Effector memory CD4-positive, alpha-beta T cell (primary cell): ENCODE results near the gene IL20.
"Not testable (repeated sequence)": the region's sequence is repeated elsewhere in the genome, so short reads cannot be mapped to it uniquely, and the experiment has no call there.

Experiments
- DNase-seq, 3 donors: peaks; one replicate each; pipeline ENCODE4 v3.0.0-alpha.2; 2020
- H3K27ac ChIP-seq: 2 replicates; pipeline ENCODE4 v1.7.0; 2013; ENCODE audit warnings: mild to moderate bottlenecking, low read length, moderate library complexity; ENCODE audit not compliant: insufficient read depth, poor library complexity, severe bottlenecking
- H3K27me3 ChIP-seq: replicated peaks from 2 replicates; pipeline ENCODE4 v1.7.0; 2013; ENCODE audit warnings: mild to moderate bottlenecking, low read length; ENCODE audit not compliant: insufficient read depth, control insufficient read depth, poor library complexity, severe bottlenecking
- H3K36me3 ChIP-seq: 2 replicates; pipeline ENCODE4 v1.7.0; 2013; ENCODE audit warnings: mild to moderate bottlenecking, low read length, moderate library complexity; ENCODE audit not compliant: control insufficient read depth, insufficient read depth
- H3K4me1 ChIP-seq: 2 replicates; pipeline ENCODE4 v1.7.0; 2013; ENCODE audit warnings: low read length, mild to moderate bottlenecking; ENCODE audit not compliant: control insufficient read depth, insufficient read depth, poor library complexity, severe bottlenecking
- H3K4me3 ChIP-seq: 2 replicates; pipeline ENCODE4 v1.7.0; 2013; ENCODE audit warnings: low read length, low read depth, mild to moderate bottlenecking; ENCODE audit not compliant: insufficient read depth, poor library complexity, severe bottlenecking
- H3K9me3 ChIP-seq: 2 replicates; pipeline ENCODE4 v1.7.0; 2013; ENCODE audit warnings: mild to moderate bottlenecking, low read length, moderate library complexity; ENCODE audit not compliant: control insufficient read depth

IL20 gene

DNA sequence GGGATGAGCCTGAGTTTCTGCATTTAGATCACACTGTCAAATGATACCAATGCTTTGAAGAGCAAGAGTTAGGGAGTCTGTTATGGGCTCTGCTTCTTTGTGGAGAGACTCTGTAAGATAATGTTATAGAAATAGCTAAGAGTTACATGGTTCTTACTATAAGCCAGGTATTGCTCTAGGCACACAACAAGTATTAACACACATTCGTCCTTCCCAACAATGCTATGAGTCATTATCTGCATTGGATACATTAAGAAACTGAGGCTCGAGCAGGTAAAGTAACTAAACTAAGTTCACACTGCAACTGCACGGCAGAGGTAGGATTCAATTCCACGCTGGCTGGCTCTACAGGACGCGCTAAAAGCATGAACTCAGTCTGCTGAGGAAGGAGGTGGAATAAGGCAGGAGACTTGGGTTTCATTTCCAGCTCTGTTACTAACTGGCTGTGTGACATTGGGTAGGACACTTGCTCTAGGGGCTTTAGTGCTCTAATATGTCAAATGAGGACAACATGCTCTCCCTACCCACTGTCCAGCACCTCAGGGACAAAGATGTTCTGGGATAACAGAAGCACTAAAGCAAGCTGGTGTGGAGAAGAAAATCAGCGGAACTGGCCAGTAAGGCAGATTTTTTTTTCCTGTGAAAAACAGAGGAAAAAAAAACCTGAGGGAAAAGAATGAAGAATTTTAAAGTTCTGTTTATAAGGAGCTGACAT is 23.7 kb upstream of the IL20 start:
- DNase-seq: no peak
- no peak overlapping the region for H3K4me3 ChIP-seq
- no peaks in the 10 kb centered on the region for H3K36me3 ChIP-seq
- H3K9me3 ChIP-seq: no peaks in the 10 kb centered on the region
- H3K27ac ChIP-seq: no peak overlapping the region
- H3K4me1 ChIP-seq: no peaks in the 10 kb centered on the region
- H3K27me3 ChIP-seq: no peaks in the 10 kb centered on the region

DNA sequence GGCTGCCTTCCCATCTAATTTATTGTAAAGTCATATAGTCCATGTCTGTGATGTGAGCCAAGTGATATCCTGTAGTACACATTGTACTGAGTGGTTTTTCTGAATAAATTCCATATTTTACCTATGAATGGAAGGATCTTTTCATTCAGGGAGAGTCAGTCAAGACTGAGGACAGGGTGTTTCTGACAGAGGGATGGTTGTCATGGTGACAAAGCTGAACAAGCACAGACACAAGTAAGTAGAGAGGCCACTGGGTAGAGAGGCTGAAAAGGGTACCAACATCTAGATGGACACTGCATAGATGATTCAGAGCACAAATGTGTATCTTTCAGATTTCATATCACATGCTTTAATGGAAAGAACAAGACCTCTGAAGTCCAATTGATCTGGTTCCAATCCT is 22.6 kb upstream of the IL20 start:
- DNase-seq: no peak
- Histone ChIP-seq H3K4me1 (no peaks in the 10 kb centered on the region), H3K4me3 (no peak overlapping the region), H3K9me3 (no peaks in the 10 kb centered on the region), H3K36me3 (no peaks in the 10 kb centered on the region), H3K27me3 (no peaks in the 10 kb centered on the region), H3K27ac (no peak overlapping the region)

DNA sequence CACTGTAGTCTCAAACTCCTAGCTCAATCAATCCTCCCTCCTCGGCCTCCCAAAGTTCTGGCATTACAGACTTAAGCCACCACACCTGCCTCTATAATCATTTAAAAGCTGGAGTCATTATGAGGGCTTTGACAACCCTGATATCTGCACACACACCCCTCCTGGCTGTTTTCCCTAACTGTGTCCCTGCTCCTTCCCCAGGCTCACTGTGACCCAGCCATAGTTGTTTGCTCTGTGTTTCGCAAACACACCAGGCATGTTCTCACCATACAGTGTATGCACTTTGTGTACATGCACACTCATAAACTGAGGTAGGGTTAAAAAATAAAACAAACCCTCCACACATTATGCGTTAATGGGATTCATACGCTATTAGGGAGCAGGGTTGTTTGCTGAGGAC is 21.8 kb upstream of the IL20 start:
- Histone ChIP-seq H3K4me3 (no peak overlapping the region), H3K36me3 (no peaks in the 10 kb centered on the region), H3K27ac (no peak overlapping the region), H3K9me3 (no peaks in the 10 kb centered on the region), H3K4me1 (no peaks in the 10 kb centered on the region), H3K27me3 (no peaks in the 10 kb centered on the region)
- no peak for DNase-seq

DNA sequence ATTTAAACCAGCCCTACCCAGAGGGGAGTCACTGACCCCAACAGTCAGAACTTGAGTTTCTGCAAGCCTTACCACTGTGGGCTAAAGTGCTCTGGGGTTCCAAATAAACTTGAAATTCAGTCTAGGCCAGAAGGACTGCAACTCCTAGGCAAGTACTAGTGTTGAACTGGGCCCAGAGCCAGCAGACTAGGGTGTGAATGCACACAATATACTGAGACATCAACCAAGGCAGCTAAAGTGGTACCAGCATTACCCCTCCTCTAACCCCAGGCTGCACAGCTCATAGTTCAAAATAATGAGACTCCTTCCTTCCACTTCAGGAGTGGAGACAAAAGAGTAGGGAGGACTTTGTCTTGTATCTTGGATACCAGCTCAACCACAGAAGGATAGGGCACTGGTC is 18.9 kb upstream of the IL20 start:
- H3K4me3 ChIP-seq: no peak overlapping the region
- H3K27ac ChIP-seq: no peak overlapping the region
- no peaks in the 10 kb centered on the region for H3K9me3 ChIP-seq
- H3K4me1 ChIP-seq: no peaks in the 10 kb centered on the region
- no peaks in the 10 kb centered on the region for H3K27me3 ChIP-seq
- no peak for DNase-seq
- H3K36me3 ChIP-seq: no peaks in the 10 kb centered on the region

DNA sequence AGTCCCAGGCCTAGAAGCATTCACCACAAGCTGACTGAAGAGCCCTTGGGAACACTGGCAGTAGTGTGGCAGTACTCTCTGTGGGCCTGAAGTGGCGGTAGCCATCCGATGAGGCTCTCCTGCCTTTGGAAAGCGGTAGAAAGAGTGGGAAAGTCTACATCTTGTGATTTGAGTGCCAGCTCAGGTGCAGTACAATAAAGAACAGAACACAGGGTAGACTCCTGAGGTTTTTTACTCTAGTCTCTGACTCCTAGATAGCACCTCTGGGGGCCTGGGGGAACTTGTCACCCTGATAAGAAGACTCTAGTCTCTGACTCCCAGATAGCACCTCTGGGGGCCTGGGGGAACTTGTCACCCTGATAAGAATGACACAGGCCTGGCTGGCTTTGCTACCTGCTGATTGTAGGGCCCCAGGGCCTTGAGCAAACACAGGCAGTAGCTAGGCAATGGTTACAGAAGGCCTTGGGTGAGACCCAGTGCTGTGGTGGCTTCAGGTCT is 18.0 kb upstream of the IL20 start:
- Histone ChIP-seq H3K4me3 (no peak overlapping the region), H3K9me3 (no peaks in the 10 kb centered on the region), H3K4me1 (no peaks in the 10 kb centered on the region), H3K27me3 (no peaks in the 10 kb centered on the region), H3K36me3 (no peaks in the 10 kb centered on the region), H3K27ac (no peak overlapping the region)
- DNase-seq: no peak

DNA sequence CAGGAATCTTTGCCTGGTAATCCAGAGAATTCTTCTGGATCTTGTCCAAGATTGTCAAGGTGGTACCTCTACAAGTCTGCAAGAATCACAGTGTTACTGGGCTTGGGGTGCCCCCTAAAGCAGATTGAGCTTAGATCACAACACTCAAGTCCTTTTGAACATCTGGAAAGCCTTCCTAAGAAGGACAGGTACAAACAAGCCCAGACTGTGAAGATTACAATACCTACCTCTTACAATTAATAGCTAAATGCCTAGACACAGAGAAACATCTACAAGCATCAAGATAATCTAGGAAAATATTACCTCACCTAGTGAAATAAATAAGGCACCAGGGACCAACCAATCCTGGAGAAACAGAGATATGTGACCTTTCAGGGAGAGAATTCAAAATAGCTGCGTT is 17.5 kb upstream of the IL20 start:
- Histone ChIP-seq H3K9me3 (no peaks in the 10 kb centered on the region), H3K27me3 (no peaks in the 10 kb centered on the region), H3K27ac (no peak overlapping the region), H3K4me1 (no peaks in the 10 kb centered on the region), H3K36me3 (no peaks in the 10 kb centered on the region), H3K4me3 (no peak overlapping the region)
- DNase-seq: no peak

DNA sequence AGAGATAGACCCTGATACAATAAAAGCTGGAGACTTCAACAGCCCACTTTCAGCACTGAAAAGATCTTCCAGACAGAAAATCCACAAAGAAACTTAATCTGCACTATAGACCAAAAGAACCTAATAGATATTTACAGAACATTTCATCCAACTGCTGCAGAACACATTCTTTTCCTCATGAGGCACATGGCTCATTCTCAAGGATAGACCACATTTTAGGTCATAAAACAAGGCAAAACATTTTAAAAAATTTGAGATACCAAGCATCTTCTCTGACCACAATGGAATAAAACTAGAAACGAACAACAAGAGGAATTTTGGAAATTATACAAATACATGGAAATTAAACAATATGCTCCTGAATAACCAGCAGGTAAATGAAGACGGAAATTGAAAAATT is 15.0 kb upstream of the IL20 start:
- no peaks in the 10 kb centered on the region for H3K9me3 ChIP-seq

DNA sequence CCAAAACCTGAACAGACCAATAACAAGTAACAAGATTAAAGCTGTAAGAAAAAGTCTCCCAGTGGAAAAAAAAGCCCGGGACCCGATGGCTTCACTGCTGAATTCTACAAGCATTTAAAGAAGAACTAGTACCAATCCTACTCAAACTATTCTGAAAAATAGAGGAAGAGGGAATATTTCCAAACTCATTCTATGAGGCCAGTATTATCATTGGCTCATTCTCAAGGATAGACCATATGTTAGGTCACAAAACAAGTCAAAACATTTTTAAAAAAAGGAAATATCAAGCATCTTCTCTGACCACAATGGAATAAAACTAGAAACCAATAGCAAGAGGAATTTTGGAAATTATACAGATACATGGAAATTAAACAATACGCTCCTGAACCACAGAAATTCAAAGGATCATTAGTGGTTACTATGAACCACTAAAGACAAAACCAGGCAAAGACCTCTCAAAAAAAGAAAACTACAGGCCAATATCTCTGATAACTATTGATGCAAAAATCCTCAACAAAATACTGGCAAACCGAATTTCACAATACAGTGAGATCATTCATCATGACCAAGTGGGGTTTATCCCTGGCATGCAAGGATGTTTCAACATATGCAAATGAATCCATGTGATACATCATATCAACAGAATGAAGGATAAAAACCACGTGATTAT is 13.9 kb upstream of the IL20 start:
- DNase-seq: no peak
- Histone ChIP-seq H3K4me3 (no peak overlapping the region), H3K27me3 (no peaks in the 10 kb centered on the region), H3K9me3 (no peaks in the 10 kb centered on the region), H3K27ac (no peak overlapping the region), H3K36me3 (no peaks in the 10 kb centered on the region), H3K4me1 (no peaks in the 10 kb centered on the region)

More for the DNA sequence above, 15.0 kb upstream of the IL20 start:
- Histone ChIP-seq H3K4me1 (no peaks in the 10 kb centered on the region), H3K27ac (no peak overlapping the region), H3K36me3 (no peaks in the 10 kb centered on the region), H3K27me3 (no peaks in the 10 kb centered on the region), H3K4me3 (no peak overlapping the region)
- DNase-seq: no peak

DNA sequence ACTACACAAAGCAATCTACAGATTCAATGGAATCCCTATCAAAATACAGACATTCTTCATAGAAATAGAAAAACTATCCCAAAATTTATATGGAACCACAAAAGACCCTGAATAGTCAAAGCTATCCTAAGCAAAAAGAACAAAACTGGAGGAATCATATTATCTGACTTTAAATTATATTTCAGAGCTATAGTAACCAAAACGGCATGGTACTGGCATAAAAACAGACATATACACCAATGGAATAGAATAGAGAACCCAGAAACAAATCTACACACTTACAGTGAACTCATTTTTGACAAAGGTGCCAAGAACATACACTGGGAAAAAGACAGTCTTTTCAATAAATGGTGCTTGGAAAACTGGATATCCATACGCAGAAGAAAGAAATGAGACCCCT is 12.8 kb upstream of the IL20 start:
- not testable (repeated sequence) for H3K4me3 ChIP-seq, H3K27ac ChIP-seq, DNase-seq, H3K27me3 ChIP-seq, H3K4me1 ChIP-seq, H3K36me3 ChIP-seq, H3K9me3 ChIP-seq

DNA sequence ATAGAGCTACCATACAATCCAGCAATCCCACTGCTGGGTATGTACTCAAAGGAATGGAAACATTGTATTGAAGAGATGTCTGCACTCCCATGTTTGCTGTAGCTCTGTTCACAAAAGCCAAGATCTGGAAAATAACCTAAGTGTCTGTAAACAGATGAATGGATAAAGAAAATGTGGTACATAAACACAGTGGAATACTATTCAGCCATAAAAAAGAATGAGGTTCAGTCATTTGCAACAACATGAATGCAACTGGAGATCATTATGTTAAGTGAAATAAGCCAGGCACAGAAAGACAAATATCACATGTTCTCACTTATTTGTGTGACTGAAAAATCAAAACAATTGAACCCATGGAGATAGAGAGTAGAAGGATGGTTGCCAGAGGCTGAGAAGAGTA is 11.7 kb upstream of the IL20 start:
- not testable (repeated sequence) for H3K27ac ChIP-seq, H3K27me3 ChIP-seq, H3K4me1 ChIP-seq, H3K36me3 ChIP-seq, DNase-seq, H3K9me3 ChIP-seq, H3K4me3 ChIP-seq
